Measurements from ENCODE around the gene PHKA2.

The PHKA2 gene

DNA sequence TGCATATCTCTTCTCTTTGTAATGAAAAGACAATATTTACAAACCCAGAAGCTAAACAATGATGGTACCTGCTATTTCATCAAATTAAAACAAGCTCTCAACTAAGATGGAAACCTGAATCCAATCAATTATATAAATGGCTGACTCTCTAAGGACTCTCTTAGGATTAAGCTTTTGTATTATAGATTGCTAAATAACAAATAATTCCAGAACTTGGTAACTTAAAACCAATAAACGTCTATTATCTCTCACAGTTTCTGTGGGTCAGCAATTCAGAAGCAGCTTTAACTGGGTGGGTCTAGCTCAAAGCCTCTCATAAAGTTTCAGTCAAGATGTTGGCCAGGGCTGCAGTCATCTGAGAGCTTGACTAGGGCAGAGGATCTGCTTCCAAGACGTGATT, 12.4 kb downstream of the PHKA2 start:
- DNase-seq = no peak

DNA sequence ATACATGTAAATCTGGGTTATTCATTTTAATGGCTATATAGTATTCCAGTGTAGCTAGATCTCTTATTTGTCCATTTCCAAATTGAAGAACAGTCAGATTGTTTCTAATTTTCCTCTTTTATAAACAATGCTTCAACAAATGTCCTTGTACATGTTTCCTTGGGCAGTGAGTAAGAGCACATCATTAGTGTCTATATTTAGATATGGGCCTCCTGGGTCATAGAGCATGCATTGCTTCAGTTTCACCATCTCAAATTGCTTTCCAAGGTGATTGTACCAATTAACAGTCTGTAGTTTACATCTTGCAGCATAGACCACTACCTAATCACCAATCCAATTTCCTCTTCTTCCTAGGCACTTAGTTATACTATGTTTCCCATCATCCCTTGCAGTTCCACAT, 13.4 kb downstream of the PHKA2 start:
- DNase-seq = no peak

DNA sequence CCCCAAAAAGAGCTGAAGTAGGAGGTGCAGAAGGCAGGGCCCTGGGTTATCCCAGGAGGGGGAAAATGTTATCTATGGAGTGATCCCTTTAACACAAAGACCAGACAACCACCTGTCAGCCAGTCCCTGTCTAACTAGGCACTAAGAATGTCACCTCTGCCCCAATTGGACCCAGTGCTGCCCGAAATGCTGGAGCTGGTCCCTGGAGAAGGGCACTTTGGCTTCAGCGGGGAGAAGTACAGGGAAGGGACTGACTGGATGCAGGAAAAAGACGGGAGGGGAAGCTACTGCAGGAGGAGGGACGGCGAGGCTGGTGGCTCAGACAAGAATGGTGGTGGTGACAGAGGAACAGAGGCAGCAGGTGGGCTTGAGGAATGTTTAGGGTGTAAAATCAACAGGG, 17.3 kb downstream of the PHKA2 start:
- DNase-seq = no peak

DNA sequence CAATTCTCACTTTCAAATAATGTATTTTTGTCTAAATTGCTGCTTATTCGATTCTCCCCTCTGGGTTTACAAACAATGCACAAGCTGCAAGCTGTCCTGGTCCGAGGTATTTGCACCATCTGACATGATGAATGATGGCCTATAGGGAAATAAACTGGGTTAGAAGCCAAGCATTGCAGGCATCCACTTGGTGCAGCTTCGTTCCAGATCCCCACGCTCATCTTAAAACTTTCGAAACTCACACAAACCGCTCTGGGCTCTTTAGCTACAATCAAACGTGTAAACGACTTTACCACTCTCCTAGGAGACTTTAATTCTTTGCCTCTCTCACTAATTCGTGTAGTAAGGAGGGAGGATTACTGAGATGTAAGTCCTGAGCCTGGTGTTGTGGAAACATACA, 19.0 kb downstream of the PHKA2 start:
- no peak for DNase-seq

DNA sequence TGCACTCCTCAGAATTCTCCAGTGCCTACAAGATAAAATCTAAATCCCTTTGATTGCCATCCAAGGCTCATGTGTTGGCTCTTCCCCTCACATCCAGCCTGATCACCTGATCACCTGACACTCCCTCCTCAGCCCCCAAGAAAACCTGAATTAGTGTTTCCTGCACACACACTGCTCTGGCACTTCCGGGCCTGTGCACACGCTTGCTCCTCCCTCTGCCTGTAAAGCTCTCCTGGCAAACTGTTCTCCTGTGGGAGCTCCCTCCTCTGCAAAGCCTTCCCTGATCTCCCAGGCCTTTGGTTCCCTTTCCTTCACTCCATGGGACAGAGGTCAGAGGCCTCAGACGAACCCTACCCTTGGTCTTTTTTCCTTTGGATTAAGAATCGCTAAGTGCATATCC, 19.9 kb downstream of the PHKA2 start:
- no peak for DNase-seq

DNA sequence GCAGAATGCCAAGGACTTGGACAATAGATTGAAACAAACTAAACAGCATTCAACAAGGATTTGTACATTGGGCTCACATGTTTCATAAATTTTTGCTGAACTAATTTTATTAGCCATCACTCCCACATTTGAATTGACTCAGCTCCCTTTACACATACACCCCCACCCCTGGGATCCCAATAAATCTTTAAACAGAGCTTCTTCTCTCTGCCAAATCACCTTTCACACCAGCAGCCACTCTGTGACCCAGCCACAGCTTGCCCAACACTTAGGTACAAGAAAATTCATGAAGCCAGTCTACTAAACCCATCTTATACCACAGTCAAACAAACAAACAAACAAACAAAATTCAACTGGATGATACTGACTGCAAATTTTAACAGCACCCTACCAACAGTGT, 21.6 kb downstream of the PHKA2 start:
- DNase-seq = no peak

DNA sequence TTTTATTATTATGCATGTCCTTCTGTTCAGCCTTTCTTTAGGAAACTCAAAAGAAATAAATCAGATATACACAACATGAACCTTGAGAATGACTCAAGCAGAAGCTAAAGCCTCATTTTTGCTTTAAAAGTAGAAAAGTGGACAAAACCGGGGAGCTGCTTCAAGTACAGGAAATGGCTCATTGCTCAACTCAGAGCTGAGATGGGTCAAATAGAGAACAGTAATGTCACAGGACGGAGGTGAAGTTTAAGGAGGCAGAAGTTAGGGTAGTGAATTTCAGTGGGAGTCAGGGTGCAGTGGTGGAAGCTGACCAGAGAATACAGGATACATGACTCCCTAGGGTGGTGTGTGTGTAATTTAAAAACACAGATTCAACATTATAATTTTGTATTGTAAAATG, 22.2 kb downstream of the PHKA2 start:
- no peak for DNase-seq

DNA sequence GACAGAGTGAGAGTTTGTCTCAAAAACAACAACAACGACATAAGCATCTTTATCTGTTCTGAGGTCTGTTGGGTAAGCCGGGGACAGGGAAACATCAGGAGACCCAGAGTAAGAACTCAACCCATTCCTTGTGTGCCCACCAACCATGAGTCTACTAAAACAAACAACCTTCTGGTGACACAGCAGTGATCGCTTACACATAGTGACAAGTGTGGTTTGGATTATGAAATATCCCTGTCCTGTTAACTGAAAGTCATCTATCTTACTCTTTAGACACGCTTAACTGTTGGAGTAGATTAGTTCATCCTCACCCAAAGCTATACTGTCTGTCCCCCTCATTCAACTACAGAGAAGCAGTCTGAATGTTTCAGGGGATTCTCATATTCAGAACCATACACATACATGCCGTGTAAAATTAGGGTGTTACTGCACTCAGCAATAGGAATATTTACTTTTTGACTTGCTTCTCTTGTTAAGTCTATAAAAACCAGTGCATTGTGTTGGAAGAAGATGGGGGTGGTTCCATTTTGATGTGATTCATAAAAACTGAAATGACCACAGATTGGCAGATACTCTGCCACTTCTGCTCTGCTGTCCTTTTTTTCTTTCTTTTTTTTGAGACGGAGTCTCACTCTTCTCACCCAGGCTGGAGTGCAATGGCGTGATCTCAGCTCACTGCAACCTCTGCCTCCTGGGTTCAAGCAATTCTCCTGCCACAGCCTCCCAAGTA, 27.4 kb downstream of the PHKA2 start:
- no peak for DNase-seq

DNA sequence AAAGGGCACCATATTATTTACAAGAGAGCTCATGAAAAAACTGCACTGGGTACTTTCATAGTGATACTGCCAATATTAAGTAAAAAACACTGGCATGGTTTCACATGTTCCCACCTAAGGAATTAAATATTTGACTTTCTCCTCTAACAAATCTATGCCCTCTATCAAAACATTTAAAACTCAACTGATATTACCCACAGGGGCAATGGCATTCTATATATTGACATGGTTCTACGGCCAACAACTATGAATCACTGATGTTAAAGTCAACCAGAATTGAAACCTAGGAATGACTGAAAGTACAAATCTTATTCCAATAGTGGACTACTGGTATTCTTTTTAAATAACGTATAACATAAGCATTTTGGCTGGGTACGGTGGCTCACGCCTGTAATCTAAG, 28.2 kb downstream of the PHKA2 start:
- no peak for DNase-seq

DNA sequence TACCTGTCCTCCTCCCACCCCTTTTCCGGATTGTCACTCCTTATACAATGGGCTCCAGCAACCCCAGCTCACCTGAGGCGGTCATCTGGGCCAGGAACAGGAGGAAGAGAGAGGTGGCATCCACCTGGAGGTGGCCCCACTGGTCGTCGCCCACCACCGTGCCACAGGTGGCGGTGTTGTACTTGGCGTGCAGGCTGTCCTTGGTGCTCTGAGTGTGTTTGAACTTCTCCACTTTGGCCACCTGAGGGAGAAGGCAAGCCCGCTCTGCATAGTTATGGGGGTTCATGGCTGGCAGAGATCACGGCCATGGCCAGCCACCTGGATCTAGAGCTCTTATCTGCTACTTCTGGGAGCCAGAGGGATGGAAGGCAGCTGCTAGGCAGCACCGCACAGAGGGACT, 32.9 kb downstream of the PHKA2 start:
- DNase-seq = no peak

DNA sequence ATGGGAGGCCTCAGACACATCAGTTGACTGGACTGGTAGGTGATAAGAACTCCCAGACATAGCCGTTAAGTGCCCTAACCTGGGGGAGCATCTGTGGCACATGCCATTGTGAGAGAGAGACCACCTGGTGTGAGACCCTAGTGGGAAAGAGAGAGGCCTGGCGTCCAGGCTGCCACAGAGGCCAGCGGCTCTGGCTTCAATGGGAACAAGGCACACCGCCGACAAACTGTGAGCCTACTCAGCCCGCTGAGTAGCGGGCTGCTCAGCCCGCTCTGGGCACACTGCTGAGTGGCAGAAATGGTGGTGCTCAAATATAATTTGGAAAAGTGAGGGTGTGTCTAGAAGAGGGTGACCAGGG, 34.0 kb downstream of the PHKA2 start:
- DNase-seq = no peak

DNA sequence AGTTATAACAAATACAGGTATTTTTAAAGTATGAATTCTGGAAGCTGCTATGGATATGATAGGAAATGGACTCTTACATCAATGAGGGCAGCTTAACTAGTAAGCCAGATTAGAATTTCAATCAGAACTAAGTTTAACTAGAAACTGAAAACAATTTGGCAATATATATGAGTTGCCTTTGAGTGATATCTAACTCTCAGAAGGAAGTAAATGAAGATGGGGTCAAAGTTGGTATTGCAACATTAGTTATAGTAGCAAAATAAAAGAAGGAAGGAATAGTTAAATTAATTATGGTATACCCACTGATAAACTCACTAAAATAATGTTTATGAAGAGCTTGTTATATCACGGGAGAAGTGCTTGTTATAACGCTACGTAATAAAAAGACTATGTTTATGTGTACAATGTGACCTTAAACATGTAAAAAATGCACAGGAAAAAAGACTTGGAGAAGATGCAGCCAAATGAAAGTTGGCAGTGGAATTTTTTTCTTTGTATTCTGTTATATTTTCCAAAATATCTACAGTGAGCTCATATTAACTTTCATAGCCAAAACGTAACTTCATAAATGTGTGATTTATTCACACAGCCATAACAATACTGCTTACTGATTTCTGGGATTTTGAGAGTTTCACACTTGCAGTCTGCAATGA, 34.5 kb downstream of the PHKA2 start:
- no peak for DNase-seq

DNA sequence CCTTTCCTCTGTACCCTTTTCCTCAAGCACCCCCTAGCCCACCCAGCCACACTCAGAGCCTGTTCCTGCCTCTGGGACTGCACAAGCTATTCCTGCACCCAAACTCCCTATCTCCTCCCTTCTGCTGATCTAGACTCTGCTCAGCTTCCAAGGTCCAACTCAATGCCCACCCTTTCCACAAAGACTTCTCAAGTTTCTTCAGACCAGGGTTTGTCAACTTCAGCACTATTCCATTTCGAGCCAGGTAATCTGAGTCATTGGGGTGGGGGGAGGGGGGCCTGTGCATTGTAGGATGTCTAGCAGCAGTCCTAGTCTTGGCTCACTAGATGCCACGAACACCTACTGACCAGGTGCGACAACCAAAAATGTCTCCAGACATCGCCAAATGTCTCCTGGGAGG, 37.3 kb downstream of the PHKA2 start:
- DNase-seq = no peak

DNA sequence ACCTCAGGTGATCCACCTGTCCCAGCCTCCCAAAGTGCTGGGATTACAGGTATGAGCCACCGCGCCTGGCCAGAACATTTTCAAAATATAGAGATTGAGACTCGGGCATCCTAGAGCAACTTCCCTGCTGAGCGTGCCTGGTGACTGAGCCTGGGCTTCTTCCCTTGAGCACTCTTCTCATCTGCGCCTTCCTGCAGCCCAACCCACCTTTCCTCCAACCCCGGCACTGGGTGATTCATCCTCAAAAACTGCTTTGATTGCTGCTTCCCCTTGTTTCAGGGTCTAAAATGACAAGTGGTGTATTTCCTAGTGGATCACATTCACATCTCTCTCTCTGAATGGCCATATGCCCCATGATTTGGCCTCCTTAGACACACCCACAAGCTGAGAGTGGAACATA, 37.8 kb downstream of the PHKA2 start:
- DNase-seq = no peak

DNA sequence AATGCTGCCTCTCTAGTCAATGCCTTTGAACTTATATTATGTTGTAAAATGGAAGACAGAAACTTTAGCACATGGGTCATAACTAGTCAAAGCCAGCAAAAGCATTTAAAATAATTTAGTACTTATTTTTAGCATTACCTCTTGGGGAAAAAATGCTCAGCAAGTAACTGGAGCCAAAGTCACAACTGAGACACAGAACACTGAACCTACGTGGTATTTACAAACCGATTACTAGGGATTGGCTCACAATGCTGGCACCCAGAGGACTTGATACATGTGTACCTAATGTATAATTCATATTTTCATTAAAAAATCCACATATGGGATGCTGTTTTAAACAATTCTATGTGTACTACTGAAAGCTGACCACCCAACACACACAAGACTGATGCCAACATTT, 38.4 kb downstream of the PHKA2 start:
- no peak for DNase-seq

DNA sequence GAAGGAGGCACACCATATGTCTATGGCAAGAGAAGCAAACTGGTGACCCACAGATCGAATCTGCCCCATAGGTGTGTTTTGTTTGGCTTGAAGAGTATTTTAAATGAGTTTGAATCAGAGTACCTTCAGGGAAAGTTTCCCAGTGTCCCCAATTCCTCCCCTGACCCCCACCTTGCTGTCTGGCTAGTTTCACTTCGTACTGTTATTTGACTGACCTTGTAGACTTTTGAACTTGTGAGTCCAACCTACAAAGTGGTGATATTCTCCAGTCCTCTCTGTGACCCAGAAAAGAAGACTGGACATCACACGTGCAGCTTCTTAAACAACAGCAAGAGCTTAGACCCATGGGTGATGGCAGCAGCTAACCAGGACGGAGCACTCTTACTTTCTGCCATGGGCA, 39.4 kb downstream of the PHKA2 start:
- DNase-seq = no peak

DNA sequence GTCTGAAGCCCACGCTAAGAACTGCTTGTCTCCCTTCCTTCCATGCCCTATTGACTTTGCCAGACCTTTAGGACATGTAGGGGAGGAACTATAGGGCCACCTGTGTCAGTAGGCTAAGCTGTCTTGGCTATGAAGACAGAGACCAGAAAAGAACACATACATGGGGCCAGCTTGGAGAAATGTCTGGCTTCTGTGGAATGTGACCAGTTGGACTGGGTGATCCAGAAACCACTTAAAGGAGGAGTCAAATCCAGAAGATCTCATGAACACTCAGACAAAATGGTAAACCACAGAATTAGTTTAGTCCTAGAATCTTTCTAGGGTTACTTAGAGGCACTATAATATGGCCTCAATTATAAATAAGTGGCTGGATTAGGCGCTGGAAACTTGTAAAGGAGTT, 42.0 kb downstream of the PHKA2 start:
- no peak for DNase-seq

DNA sequence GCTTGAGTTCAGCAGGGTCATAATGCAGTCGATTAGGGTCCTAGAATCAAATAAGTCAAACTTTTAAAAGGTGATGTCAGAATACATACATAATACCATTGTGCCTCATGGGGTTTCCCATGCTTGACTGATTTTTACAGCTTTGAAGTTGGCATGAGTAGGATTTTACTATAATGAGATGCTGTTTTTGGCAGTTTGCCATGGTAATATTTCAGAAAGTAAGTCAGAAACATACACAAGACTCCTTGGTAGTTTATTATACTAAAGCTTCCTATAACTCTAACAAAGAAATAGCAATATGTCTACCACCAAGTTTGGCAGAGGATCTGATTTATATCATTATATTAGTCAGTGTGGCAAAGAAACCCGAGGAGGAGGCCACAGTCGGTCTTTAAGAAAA, 45.2 kb downstream of the PHKA2 start:
- no peak for DNase-seq

DNA sequence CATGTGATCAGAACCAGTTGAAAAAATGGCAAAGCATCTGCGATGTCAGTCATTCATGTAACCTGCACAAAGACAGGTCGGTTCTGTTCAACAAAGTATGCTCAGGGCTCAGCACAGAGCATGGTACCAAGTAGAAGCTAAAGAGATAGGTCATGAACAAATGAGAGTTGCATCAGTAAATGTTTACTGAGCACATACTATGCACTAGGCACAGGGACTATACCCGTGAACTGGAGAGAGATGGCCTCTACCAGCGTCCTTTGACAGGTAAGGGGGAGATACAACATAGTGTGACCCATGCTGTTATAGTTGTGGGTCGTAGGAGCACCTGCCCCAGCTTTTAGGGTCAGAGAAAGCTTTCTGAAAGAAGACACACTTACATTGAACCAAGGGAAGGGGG, 46.7 kb downstream of the PHKA2 start:
- DNase-seq = no peak

DNA sequence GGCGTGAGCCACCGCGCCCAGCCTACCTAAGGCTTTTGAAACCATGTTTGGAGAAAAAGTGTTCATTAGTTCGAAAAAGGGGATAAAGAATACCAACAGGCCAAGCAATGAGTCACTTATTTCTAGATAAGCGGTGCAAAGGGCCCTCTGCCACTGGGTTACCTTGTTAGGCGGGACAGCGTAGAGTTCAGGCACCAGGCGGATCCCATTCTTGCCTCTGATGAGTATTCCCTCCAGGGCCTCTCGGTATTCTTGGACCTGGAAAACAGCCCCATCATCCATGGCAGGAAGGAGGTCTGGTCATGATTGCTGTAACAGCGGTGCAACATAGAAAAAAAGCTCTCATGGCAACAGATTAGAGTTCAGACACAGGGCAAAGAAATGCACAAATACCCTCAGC, 48.0 kb downstream of the PHKA2 start:
- DNase-seq = no peak

DNA sequence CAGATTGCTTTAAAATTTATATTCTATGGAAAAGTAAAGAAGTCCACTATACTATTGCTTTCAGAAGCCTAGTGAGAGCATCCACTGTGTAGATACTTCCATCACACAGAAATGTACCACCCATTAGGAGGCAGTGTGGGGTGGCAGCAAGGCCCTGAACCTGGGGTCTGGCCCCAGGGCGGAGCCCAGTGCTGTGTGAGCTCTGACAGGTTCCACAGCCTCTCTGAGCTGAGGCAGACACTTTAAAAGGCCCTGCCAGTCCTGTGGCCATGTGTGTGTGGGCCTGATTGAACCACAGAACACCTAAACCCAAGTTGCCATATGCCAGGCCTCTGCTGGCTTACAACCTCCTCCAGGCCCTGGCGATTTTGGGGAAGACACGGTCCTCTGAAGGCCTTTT, 49.2 kb downstream of the PHKA2 start:
- no peak for DNase-seq

DNA sequence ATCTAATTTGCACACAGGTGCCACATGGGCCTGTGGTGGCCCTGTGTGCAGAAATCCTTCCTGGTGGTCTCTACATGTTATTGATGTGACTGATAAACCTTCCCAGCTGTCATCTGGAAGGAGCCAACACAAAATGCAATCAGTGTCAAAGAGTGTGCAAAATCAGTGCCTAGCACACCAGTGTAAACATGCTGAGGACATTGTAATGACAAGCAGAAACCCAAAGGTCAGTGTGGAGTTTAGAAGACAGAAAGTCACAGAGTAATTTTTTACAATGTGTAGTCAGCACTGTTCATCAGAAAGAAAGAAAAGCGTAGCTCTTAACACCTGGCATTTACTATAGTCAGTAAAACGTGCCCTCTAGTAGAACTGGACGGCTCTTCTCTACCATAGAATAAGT, 50.3 kb downstream of the PHKA2 start:
- no peak for DNase-seq

DNA sequence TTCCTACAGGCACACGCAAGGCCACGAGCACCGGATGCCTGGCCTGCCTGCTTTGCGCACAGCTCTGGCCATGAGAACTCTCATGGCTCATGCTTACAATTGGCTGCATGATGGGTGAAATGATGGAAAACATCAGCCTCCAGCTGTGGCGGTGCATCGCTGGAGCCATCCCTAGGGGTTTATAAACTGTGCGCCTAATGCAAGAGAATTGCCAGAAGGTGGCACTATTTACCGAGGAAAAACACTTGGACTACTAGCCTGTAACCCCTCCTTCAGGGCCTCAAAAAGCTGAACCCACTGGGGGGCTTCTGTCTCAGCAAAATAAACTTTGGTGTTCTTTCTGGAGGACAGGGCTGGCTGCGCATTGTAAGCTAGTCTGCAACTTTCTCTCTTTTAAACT, 51.9 kb downstream of the PHKA2 start:
- no peak for DNase-seq

DNA sequence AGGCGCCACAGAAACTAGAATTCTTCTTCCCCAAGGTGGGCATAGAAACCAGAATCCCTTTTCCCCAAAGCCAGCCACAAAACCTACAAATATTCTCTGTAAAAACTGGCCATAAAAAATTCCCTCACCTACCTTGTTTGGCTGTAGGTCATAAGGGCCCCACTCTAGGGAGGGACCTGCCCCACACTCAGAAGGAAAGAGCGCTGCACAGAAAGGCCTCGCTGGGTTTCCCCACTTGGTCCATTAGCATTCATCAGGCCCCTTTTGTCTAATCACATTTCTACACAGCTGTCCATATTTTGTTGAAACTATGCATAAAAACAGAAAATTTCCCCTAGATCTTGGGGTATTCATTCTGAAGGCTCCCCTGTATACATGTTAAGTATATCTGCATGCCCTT, 54.1 kb downstream of the PHKA2 start:
- no peak for DNase-seq

DNA sequence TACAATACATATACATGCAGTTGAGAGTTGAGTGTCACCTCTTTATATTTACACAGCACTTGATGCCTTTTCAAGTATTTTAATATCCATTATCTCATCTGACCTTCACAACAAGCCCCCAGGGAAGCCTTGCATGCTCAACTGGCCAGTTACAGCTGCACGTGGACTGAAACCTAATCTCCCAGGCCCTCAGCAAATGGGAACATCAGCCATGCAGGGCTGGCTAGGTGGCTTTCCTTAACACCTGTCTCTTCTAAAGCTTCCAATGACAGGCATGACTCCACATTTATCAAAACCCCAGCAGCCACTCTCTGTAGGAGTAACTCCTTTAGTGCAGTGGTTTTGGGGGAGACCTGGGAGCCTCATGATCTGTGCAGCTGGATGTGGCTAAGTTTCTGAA, 56.4 kb downstream of the PHKA2 start:
- DNase-seq = no peak
